ENCODE results near the gene OR10A5.

- no peak for TF ChIP-seq CTCF (conservative IDR thresholded peaks at IDR 0.05 in 1 of 2, IDR thresholded peaks at IDR 0.05 in 1 of 2; ENCODE audit: low read depth in 1 of 2, low read length in 2 of 2)
- no peak for TF ChIP-seq EZH2 (IDR thresholded peaks at IDR 0.05; ENCODE audit: low read length, missing control alignments)
These were observed 30.8 kb downstream of the OR10A5 start, which contains the start of gene OR10A4 for GRCh38 chr11:6876325-6876724.

Measured in fibroblast of lung (primary cell).